H1 (cell line): ENCODE data around the gene CAPN8. TPM values are rescaled to one million over a fixed set of nuclear protein-coding genes. Genes with fewer than 3 reads are reported as not detected.

ENCODE experiments used
- CTCF ChIA-PET: fragments of 300-600 bp; sonication (Branson Sonifier 250); formaldehyde crosslinking; loops from one replicate; lab custom pipeline; 2021; ENCODE audit not compliant: partially characterized antibody; lab: Charles Lee
- POLR2A ChIA-PET: fragments of 300-600 bp; sonication (Branson Sonifier 250); formaldehyde crosslinking; loops from one replicate; lab custom pipeline; 2021; ENCODE audit warnings: inconsistent platforms; ENCODE audit not compliant: partially characterized antibody; lab: Charles Lee
- DNase-seq, 2 experiments: peaks; one replicate each; pipeline versions ENCODE4 v3.0.0 to v3.0.0-alpha.2; 2010 to 2022; ENCODE audit warnings: low spot score in 2 of 2, low read depth in 1 of 2, mixed read lengths in 1 of 2
- FAIRE-seq: peaks from 2 replicates; lab custom pipeline; 2011; peaks lifted over from hg19 to GRCh38; lab: Jason Lieb, UNC
- H2AFZ ChIP-seq: 2 replicates; pipeline ENCODE4 v1.8.1; 2012; ENCODE audit warnings: low read length, inconsistent platforms
- H2AK5ac ChIP-seq: 2 replicates; pipeline ENCODE4 v1.6.1; 2013; ENCODE audit warnings: low read depth, low read length
- H2BK120ac ChIP-seq: replicated peaks from 2 replicates; pipeline ENCODE3; 2013; ENCODE audit warnings: low read depth, low read length, inconsistent platforms
- H2BK12ac ChIP-seq: 2 replicates; pipeline ENCODE4 v1.6.1; 2013; ENCODE audit warnings: low read depth, low read length
- H2BK15ac ChIP-seq: 2 replicates; pipeline ENCODE4 v1.6.1; 2013; ENCODE audit warnings: low read length
- H2BK20ac ChIP-seq: 2 replicates; pipeline ENCODE4 v1.6.1; 2013; ENCODE audit warnings: low read length
- H2BK5ac ChIP-seq: 2 replicates; pipeline ENCODE4 v1.6.1; 2013; ENCODE audit warnings: low read depth, low read length
- H3K14ac ChIP-seq: 2 replicates; pipeline ENCODE4 v1.6.1; 2013; ENCODE audit warnings: inconsistent platforms; ENCODE audit not compliant: insufficient read length
- H3K18ac ChIP-seq: 2 replicates; pipeline ENCODE4 v1.6.1; 2013; ENCODE audit warnings: low read length; ENCODE audit errors: extremely low read depth
- H3K23ac ChIP-seq: 2 replicates; pipeline ENCODE4 v1.6.1; 2013; ENCODE audit warnings: inconsistent platforms; ENCODE audit not compliant: insufficient read length
- H3K23me2 ChIP-seq: 2 replicates; pipeline ENCODE4 v1.6.1; 2013; ENCODE audit warnings: low read depth, low read length
- H3K27ac ChIP-seq: 2 replicates; pipeline ENCODE4 v1.6.1; 2011; ENCODE audit warnings: low read depth, low read length, inconsistent platforms
- H3K27me3 ChIP-seq, 4 experiments: replicated peaks in 1 of 4; 1 replicate in 1 of 4; 2 replicates in 3 of 4; pipeline versions ENCODE4 v1.6.1 to v1.8.1; 2011 to 2013; ENCODE audit warnings: low read length in 3 of 4, mild to moderate bottlenecking in 3 of 4, inconsistent platforms in 2 of 4, mixed read lengths in 2 of 4, moderate library complexity in 1 of 4; ENCODE audit not compliant: control insufficient read depth in 3 of 4, insufficient read depth in 3 of 4; ENCODE audit errors: extremely low read depth in 1 of 4
- H3K36me3 ChIP-seq, 4 experiments: 2 replicates each; pipeline versions ENCODE4 v1.6.1 to v1.8.1; 2011 to 2013; ENCODE audit warnings: mild to moderate bottlenecking in 4 of 4, low read length in 3 of 4, moderate library complexity in 2 of 4, control low read depth in 1 of 4, inconsistent platforms in 1 of 4; ENCODE audit not compliant: insufficient read depth in 4 of 4, control insufficient read depth in 2 of 4
- H3K4ac ChIP-seq: replicated peaks from 2 replicates; pipeline ENCODE3; 2013; ENCODE audit warnings: low read length, low read depth, mixed read lengths, inconsistent platforms; ENCODE audit not compliant: insufficient read length
- H3K4me1 ChIP-seq, 4 experiments: replicated peaks in 1 of 4; 1 replicate in 1 of 4; 2 replicates in 3 of 4; pipeline versions ENCODE4 v1.6.1 to v1.8.1; 2011 to 2013; ENCODE audit warnings: low read length in 3 of 4, inconsistent platforms in 2 of 4, mixed read lengths in 1 of 4; ENCODE audit not compliant: insufficient read depth in 4 of 4, control insufficient read depth in 3 of 4
- H3K4me2 ChIP-seq, 2 experiments: 2 replicates each; pipeline versions ENCODE4 v1.6.1 to v1.8.1; 2011 to 2013; ENCODE audit warnings: low read depth in 2 of 2, low read length in 2 of 2, control low read depth in 1 of 2, inconsistent platforms in 1 of 2, mild to moderate bottlenecking in 1 of 2; ENCODE audit not compliant: insufficient read depth in 1 of 2
- H3K4me3 ChIP-seq, 4 experiments: fragments of 200-600, 300-600 bp in 1 of 4; sonication (generic), shearing (Covaris generic), sonication (Bioruptor Twin) in 1 of 4; 2 replicates each; pipeline versions ENCODE4 v1.5.1 to v1.8.1; 2011 to 2016; ENCODE audit warnings: low read length in 4 of 4, low read depth in 3 of 4, control low read depth in 2 of 4, inconsistent platforms in 2 of 4, mild to moderate bottlenecking in 2 of 4, mixed read lengths in 1 of 4, moderate library complexity in 1 of 4; ENCODE audit not compliant: insufficient read depth in 2 of 4; ENCODE audit errors: extremely low read depth in 1 of 4
- H3K56ac ChIP-seq: replicated peaks from 2 replicates; pipeline ENCODE3; 2013; ENCODE audit warnings: low read depth, mild to moderate bottlenecking, mixed read lengths, low read length, inconsistent platforms; ENCODE audit not compliant: insufficient read length
- H3K79me1 ChIP-seq: 2 replicates; pipeline ENCODE4 v1.6.1; 2013; ENCODE audit warnings: low read depth, low read length, control low read depth
- H3K79me2 ChIP-seq, 2 experiments: 2 replicates each; pipeline versions ENCODE4 v1.6.1 to v1.8.1; 2012 to 2013; ENCODE audit warnings: low read length in 2 of 2, mild to moderate bottlenecking in 2 of 2, inconsistent platforms in 1 of 2; ENCODE audit not compliant: insufficient read depth in 2 of 2, control insufficient read depth in 1 of 2
- H3K9ac ChIP-seq, 4 experiments: replicated peaks in 1 of 4; 1 replicate in 1 of 4; 2 replicates in 3 of 4; pipeline versions ENCODE4 v1.6.1 to v1.8.1; 2011 to 2013; ENCODE audit warnings: low read depth in 3 of 4, low read length in 3 of 4, control low read depth in 2 of 4, mild to moderate bottlenecking in 2 of 4, moderate library complexity in 2 of 4, inconsistent platforms in 1 of 4; ENCODE audit errors: extremely low read depth in 1 of 4
- H3K9me3 ChIP-seq, 2 experiments: 2 replicates each; pipeline versions ENCODE4 v1.6.1 to v1.8.1; 2012 to 2013; ENCODE audit warnings: mild to moderate bottlenecking in 2 of 2, moderate library complexity in 2 of 2, control low read depth in 1 of 2, inconsistent platforms in 1 of 2, low read depth in 1 of 2, low read length in 1 of 2, mixed read lengths in 1 of 2; ENCODE audit not compliant: insufficient read depth in 2 of 2
- H4K20me1 ChIP-seq, 2 experiments: replicated peaks in 1 of 2; 2 replicates each; pipeline versions ENCODE3 to v1.8.1; 2011 to 2013; ENCODE audit warnings: inconsistent platforms in 2 of 2, low read length in 2 of 2, mild to moderate bottlenecking in 1 of 2; ENCODE audit not compliant: insufficient read depth in 2 of 2, control insufficient read depth in 1 of 2
- H4K5ac ChIP-seq: 2 replicates; pipeline ENCODE4 v1.6.1; 2013; ENCODE audit warnings: low read length, low read depth, mixed read lengths, inconsistent platforms; ENCODE audit not compliant: insufficient read length
- H4K8ac ChIP-seq: 2 replicates; pipeline ENCODE4 v1.8.0; 2013; ENCODE audit warnings: mild to moderate bottlenecking, moderate library complexity, low read length, inconsistent platforms; ENCODE audit not compliant: insufficient read depth; ENCODE audit errors: extremely low read depth
- H4K91ac ChIP-seq: replicated peaks from 2 replicates; pipeline ENCODE3; 2013; ENCODE audit warnings: low read length, mixed read lengths, inconsistent platforms; ENCODE audit not compliant: insufficient read length
- BACH1 ChIP-seq: IDR thresholded peaks from 2 replicates; pipeline ENCODE4 v1.6.1; 2012; ENCODE audit warnings: low read length, improper control_type of control experiment
- BRCA1 ChIP-seq: IDR thresholded peaks from 2 replicates; pipeline ENCODE4 v1.6.1; 2012; ENCODE audit warnings: low read depth, low read length, improper control_type of control experiment
- FOSL1 ChIP-seq: IDR thresholded peaks from 2 replicates; pipeline ENCODE4 v1.6.1; 2011; ENCODE audit warnings: mild to moderate bottlenecking, low read depth, low read length, moderate library complexity; ENCODE audit not compliant: insufficient read depth
- GABPA ChIP-seq: IDR thresholded peaks from 2 replicates; pipeline ENCODE4 v1.6.1; 2011; ENCODE audit warnings: mild to moderate bottlenecking, low read length, moderate library complexity, borderline replicate concordance; ENCODE audit not compliant: insufficient read depth
- HDAC2 ChIP-seq, 2 experiments: fragments of 300-600 bp in 1 of 2; sonication (generic) in 1 of 2; IDR thresholded peaks; 2 replicates each; pipeline ENCODE4 v1.6.1; 2011 to 2012; ENCODE audit warnings: low read depth in 2 of 2, low read length in 2 of 2, mild to moderate bottlenecking in 2 of 2, moderate library complexity in 2 of 2, borderline replicate concordance in 1 of 2, inconsistent platforms in 1 of 2
- RBBP5 ChIP-seq: IDR thresholded peaks from 2 replicates; pipeline ENCODE4 v1.7.1; 2012; ENCODE audit warnings: low read depth, mild to moderate bottlenecking, inconsistent platforms, low read length, moderate library complexity, borderline replicate concordance
- SIX5 ChIP-seq: IDR thresholded peaks from 2 replicates; pipeline ENCODE4 v1.6.1; 2011; ENCODE audit warnings: mild to moderate bottlenecking, low read depth, low read length
- SP2 ChIP-seq: IDR thresholded peaks from 2 replicates; pipeline ENCODE4 v1.6.1; 2012; ENCODE audit warnings: mild to moderate bottlenecking, low read length, inconsistent platforms
- SRF ChIP-seq: IDR thresholded peaks from 2 replicates; pipeline ENCODE4 v1.6.1; 2011; ENCODE audit warnings: mild to moderate bottlenecking, low read depth, low read length, moderate library complexity
- ZNF274 ChIP-seq: IDR thresholded peaks from 2 replicates; pipeline ENCODE4 v1.7.0; 2012; ENCODE audit warnings: low read length, borderline replicate concordance; ENCODE audit errors: extremely low read depth
- WGBS, 2 experiments: shearing (Covaris generic) in 1 of 2; methylation state at CpG; one replicate each; pipeline versions ENCODE4 v1.1.6 to v1.1.7; 2013 to 2015; ENCODE audit warnings: low lambda C conversion rate in 2 of 2, mixed read lengths in 2 of 2, inconsistent platforms in 1 of 2, low coverage in 1 of 2, missing lambda C conversion rate in 1 of 2; ENCODE audit not compliant: insufficient replicate concordance in 2 of 2, insufficient coverage in 1 of 2, insufficient read length in 1 of 2; ENCODE audit errors: extremely low coverage in 1 of 2, missing lambda C conversion rate in 1 of 2; 5-methylcytosine and 5-hydroxymethylcytosine counted together
- polyA plus RNA-seq, 7 experiments: library from polyadenylated mRNA; depleted of rRNA in 3 of 7; stranded (reverse) in 5 of 7; unstranded in 2 of 7; fragments of >200 nt in 5 of 7; fragments of 200-250 nt in 2 of 7; gene quantifications; 1 replicate in 5 of 7; 2 replicates in 1 of 7; 4 replicates in 1 of 7; pipeline versions ENCODE4 v1.2.1 to v1.2.3, GENCODE V29; 2011 to 2013; ENCODE audit warnings: missing spikeins in 2 of 7, mixed read lengths in 2 of 7
- total RNA-seq: library from RNA; stranded (reverse); fragmentation: NEBNext Ultra II Directional; extraction: Animal tissue kit (Norgen Biotek cat#: 25700); gene quantifications from 2 replicates; pipeline ENCODE4 v1.2.1, GENCODE V29; 2021

The CAPN8 gene
- total and polyA plus RNA-seq, 2 of the 8 experiments (the other 6 are each of a cell fraction or from before 2014, with no cell fraction given), result 0.20 to 0.26 TPM

- no peaks in the 10 kb centered on the region for H4K20me1 ChIP-seq
- peak overlapping the region; percentile 67 for H2BK120ac ChIP-seq
- H3K4me1 ChIP-seq, result peaks cover 0 to 13% (median 7%) of the 10 kb centered on the region in 4 experiments; a peak in 6 of 7 replicates
- no peak overlapping the region for H3K4me3 ChIP-seq
- peaks cover 0 to 2% (median 0%) of the 10 kb centered on the region in 4 experiments; a peak in 1 of 7 replicates for H3K27me3 ChIP-seq
- no peak overlapping the region; the same call in 1 of the 2 replicates for H2BK5ac ChIP-seq
- H3K79me2 ChIP-seq, result no peaks in the 10 kb centered on the region
- no peak overlapping the region for H4K5ac ChIP-seq
- TF ChIP-seq BRCA1 (no peak), SP2 (no peak), RBBP5 (no peak), GABPA (no peak), HDAC2 (IDR thresholded peaks at IDR 0.05; ENCODE audit: borderline replicate concordance in 1 of 2, low read depth in 2 of 2, low read length in 2 of 2) (no peak), SIX5 (no peak), ZNF274 (no peak), FOSL1 (no peak), BACH1 (no peak), SRF (no peak)
- H3K36me3 ChIP-seq, result no peaks in the 10 kb centered on the region
- DNase-seq (peak in 1 of 2 experiments; percentile 50), FAIRE-seq (no peak)
- H3K9me3 ChIP-seq, result no peaks in the 10 kb centered on the region
- peak overlapping the region; percentile 25; the same call in 1 of the 2 replicates for H2BK20ac ChIP-seq
- H3K23ac ChIP-seq, result no peak overlapping the region
- H2AK5ac ChIP-seq, result no peak overlapping the region
- H3K18ac ChIP-seq, result peak overlapping the region; percentile 85
- CTCF ChIA-PET, result interaction anchor here (1.0 to 2.4 kb wide), 12 partner anchors 11 to 516 kb away, joined by 3 to 12 read pairs (median 4); no protein-coding TSS in a partner anchor
- H2AFZ ChIP-seq, result peak overlapping the region; percentile 66
- peak overlapping the region; percentile 41; the same call in 1 of the 2 replicates for H2BK12ac ChIP-seq
- H3K27ac ChIP-seq, result no peak overlapping the region
- no peak overlapping the region for H3K4me2 ChIP-seq
- no peak overlapping the region for H2BK15ac ChIP-seq
- H3K9ac ChIP-seq, result no peak overlapping the region
- H3K23me2 ChIP-seq, result no peaks in the 10 kb centered on the region
- WGBS, 2 experiments, result 74% methylated on average over 12 of the region's 12 CpGs; no CpG with 5 or more reads in 1 of the 2 experiments
- POLR2A ChIA-PET, result no interaction called here
- H3K56ac ChIP-seq, result no peak overlapping the region
- no peak overlapping the region for H4K8ac ChIP-seq
- no peak overlapping the region for H4K91ac ChIP-seq
- no peak overlapping the region for H3K4ac ChIP-seq
- no peak overlapping the region for H3K14ac ChIP-seq
- no peaks in the 10 kb centered on the region for H3K79me1 ChIP-seq
Measured at GRCh38 chr1:223652436-223652941, 13.0 kb downstream of the CAPN8 start.
